Fibroblast of skin of right quadriceps (primary cell): Measurements from ENCODE around the gene PAF1.
"Not testable (repeated sequence)": the region's sequence is repeated elsewhere in the genome, so short reads cannot be mapped to it uniquely, and the experiment has no call there.

Experiments used
- DNase-seq: peaks from one replicate; pipeline ENCODE4 v3.0.0-alpha.2; 2013

The PAF1 gene

DNA sequence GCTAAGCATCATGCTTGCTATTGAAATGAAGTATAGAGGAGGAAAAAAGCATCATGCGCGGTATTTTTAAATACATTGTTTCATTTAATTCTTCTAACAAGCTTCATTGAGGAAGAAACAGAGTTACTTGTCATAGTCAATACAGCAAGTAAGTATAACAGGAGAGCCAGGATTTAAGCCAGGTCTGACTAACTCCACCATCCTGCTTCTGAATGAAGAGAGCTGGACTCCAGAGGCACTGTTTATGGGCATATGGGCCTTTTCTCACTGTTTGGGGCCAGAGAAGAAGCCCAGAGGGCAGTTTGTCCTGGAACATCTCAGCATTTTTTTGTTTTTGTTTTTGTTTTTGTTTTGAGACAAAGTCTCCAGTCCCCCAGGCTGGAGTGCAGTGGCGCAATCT lies 40.8 kb downstream of the PAF1 start:
- DNase-seq, result no peak

DNA sequence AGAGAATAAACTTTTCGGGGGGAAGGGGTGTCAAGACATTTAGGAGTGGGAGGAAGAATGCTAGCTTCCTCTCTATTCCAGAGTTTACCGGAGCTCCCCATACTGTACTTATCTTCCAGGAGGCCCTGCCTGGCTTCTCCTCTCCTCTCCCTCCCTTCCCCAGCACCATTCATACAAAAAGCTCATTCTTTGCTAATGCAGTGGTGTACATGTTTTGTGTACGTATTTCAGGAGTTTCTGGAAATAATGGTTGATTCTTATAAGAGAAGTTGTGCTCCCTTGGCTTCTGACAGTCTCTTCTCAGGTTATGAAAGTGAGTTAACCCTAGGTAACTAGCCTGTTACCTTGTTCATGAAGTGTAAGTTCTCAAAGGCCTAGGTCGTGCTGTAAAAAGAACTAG lies 41.6 kb downstream of the PAF1 start:
- DNase-seq, result no peak

DNA sequence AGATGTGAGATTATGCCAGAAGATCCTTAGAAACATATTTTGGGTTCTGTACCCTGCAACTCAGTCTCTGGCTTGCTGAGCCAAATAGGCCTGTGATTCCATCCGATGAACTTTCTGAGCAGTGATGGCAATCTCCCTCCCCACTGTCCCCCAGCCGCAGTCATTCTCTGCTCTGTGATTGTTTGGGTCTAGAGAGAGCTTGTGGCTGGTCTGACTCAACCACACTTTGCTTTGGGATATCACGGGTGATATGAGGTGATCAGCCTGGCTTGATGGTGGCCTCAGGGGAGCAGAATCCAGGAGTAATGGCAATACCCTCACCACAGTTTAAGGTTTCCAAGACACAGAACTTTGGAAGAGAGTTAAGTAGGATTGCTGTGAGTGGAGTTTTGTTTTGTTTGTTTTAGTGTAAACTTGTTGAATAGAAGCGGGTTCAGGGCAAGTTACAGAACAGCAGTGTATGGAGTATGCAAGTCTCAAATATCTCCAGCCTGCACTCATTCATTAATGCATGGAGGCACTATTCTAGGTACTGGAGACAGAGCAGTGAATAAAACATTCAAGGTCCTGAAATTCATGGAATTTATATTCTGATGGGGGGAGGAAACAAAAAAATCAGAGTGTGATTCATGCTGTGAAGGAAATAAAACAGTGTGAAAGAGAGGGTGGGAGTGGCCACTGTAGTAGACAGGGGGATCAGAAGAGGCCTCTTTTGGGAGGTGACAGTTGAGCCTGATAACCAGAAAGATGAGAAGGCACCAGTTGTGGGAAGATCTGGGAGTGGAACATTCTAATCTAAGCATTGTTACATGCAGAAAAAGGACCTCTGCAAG lies 43.4 kb downstream of the PAF1 start:
- peak; percentile 39 for DNase-seq

DNA sequence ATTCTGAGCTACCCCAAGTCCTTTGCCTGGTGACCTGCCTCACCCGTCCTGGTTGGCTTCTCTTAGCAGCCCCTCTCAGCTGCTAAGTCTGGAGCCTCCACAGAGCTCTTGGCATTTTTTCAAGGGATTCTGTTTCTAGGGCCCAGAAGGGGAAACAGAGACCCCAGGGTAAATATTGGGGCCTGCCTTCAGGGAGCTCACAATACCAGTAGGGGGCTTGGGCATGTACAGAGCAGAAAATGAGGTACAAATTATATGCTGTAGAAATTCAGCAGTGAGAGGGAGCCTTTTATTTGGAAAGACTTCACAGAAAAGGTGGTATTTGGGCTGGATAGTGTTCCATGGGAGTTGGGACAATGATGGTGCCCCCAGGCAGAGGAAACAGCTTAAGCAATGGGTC lies 45.0 kb downstream of the PAF1 start:
- DNase-seq, result no peak

DNA sequence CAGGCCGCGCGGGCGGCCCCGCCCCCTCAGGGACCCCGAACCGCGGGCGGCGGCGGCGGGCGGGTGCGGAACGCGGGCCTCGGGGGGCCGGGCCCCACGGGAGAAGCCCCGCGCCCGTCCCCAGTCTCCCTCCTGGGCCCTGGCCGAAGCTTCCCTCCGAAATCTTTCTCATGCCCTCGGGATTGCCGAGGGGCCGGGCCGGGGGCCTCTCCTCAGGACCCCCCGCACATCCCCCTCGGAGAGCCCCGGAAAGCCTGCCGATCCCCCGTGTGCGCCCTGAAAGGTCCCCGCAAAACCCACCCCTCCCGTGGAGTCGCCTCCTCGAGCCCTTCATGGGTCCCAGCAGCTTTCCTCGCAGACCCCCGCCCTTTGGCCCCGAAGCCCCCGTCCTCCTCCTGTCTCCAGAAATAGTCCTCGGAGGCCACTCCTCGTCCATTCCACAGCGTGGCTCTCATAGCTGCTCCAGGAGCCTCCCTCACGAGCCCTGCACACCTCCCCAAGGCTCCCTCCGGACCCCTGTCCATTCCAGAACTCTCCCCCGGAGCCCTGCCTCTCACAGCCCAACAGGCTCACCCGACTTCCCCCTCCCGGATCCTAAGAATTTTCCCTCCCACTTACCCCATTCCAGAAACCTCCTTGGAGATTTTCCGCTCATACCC lies 48.1 kb downstream of the PAF1 start:
- DNase-seq, result no peak

DNA sequence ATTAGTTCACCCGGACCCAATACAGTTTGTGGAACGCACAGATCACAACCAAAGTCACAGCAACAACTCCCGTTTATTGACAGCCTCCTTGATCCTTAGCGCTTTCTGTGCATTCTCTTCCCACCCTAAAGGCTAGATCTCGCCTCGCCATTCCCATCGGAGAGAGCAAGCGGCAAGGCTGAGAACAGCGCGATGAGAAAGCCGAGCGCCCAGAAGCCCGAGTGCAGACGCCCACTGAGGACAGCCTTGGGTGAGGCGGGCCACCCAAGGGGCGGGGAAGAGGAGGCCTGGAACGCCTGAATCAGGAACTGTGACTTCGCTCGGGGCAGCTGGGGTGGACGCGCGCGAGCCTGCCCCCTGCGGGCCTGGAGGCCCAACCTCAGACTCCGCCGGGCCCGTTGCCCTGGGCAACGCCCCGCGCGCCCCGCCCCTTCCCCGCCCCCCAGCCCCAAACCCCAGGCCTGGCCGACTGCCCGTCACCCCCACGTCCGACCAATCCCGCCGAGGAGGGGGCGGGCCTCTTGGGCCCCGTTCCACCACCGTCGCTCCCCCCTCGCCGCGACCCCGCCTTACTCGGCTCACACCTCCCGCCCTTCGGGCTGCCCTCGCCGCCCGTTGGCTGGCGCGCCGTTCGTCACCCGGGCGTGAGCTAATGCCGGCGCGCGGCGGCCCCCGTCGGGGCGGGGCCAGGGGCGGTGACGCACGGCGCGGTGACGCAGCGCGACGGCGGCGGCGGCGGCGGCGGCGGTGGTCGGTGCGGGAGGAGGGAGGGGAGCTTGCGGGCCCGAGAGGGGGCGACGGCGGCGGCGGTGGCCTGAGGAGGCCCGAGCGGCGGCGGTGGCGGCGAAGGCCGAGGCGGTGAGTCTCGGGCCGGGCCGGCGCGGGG lies 48.9 kb downstream of the PAF1 start, which contains the start of gene SAMD4B:
Gene SAMD4B (plus strand): TSS at position 703 of the 886 bp plus-strand sequence. CDS start 14,473 bp downstream, outside the sequence.
- DNase-seq, result peak; percentile 98

DNA sequence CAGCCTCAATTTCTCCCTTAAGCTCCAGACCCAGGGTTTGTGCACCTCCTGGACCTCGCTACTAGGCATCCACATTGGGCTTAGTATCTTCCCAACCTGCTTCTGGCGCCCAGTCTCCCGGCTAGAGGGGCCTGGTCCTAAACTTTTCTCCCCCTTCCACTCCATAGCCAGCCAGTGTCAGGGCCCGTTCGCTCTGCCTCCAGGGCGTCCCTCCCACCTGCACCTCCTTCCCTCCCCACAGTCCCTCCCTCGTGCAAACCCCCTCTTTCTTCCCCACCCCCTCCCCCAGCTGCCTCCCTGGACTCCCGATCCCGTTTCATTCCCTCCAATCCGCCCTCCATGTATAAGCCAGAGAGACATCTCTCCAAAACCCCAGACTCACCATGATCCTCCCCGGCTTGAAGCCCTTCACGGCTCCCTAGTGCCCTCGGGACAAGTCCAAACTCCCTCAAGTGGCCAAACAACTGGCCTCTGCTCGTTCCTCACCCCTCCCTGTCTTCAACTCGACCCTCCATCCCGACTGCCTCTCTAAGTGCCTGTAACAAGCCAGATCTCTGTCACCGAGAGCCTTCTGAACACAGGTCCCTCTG lies 49.7 kb downstream of the PAF1 start:
- no peak for DNase-seq

DNA sequence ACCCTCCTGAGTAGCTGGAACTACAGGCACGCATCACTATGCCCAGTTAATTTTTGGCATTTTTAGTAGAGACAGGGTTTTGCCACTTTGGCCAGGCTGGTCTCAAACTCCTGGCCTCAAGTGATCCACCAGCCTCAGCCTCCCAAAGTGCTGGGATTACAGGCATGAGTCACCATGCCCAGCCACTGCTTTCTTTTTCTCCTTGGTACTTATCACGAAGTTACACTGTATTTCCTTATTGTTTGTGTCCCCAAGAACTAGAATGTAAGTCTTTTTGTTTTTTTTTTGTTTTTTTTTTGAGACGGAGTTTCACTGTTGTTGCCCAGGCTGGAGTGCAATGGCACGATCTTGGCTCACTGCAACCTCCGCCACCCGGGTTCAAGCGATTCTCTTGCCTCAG lies 50.8 kb downstream of the PAF1 start:
- DNase-seq, result not testable (repeated sequence)

DNA sequence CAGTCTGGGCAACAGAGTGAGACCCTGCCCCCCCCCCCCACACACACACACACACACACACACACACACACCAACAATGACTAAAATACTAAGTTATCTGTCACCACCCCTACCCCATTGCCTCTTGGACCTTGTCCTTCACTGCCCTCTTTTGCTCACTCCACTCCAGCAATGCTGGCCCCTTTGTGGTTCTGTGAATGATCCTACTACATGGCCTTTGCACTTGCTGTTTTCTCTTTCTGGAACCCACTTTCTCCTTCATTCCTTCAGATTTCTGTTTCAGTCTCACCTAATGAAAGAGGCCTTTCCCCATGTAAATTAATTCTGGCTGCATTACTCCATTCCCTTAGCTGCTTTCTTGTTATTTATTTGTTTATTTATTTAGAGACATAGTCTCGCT lies 51.2 kb downstream of the PAF1 start:
- DNase-seq, result no peak

DNA sequence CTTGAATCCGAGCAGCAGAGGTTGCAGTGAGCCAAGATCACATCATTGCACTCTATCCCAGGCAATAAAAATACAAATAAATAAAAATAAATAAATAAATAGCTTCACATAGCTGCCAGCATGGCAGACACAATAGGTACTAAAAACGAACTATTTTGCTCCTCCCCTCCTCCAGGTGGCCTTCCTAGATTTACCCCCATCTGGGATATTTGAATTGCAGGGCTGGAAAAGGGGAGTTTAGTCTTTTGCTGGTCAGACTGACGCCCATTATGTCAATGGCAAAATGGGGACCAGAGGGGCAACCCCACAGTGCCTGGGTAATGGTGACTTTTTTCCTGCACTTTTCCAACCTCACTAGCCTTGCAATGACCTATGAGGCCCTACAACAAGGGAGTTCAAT lies 54.4 kb downstream of the PAF1 start:
- no peak for DNase-seq
